ENCODE data around the gene SFMBT2. TPM values are rescaled to one million over a fixed set of nuclear protein-coding genes. Genes with fewer than 3 reads are reported as not detected.

The SFMBT2 gene
- total RNA-seq, 1 experiment from 2014 or later: 1.3 TPM

DNA sequence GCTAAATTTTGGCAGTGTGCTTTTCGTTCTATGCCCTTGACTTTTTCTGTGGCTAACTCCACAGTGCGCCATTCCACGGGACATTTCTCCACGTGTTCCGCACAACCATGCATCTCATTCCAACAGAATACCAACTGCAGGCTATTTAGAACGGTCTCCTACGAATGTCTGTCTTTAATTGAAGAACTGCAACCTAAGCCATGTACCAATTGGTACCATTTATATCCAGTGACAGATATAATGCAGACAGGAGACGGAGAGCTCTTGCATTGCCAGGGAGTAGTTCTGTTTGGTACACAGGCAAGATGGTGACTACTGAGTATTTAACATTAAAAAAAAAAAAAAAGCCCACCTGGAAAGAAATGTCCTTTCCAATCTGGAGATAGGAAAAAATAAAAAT lies 9.1 kb downstream of the SFMBT2 start:
- H3K36me3 ChIP-seq (ENCODE audit: control insufficient read depth, insufficient read depth, low read length): no peaks in the 10 kb centered on the region
- H3K4me1 ChIP-seq (ENCODE audit: control insufficient read depth, insufficient read depth, low read length): no peaks in the 10 kb centered on the region; the same call in 1 of the 2 replicates
- no TSS peak for BruUV-seq (replicated peaks)
- H3K27ac ChIP-seq (ENCODE audit: low read length): no peak overlapping the region
- no peaks in the 10 kb centered on the region for H3K9me3 ChIP-seq (ENCODE audit: control insufficient read depth, insufficient read depth, low read depth, low read length)
- no peak overlapping the region for H3K4me3 ChIP-seq (ENCODE audit: low read depth in 2 of 2, low read length in 2 of 2)
- TF ChIP-seq POLR2AphosphoS5 (IDR thresholded peaks at IDR 0.05; ENCODE audit: low read depth, low read length): no peak
- TF ChIP-seq TCF7L2 (IDR thresholded peaks at IDR 0.05; ENCODE audit: low read depth, low read length): no peak
- TF ChIP-seq, protein P1, sequence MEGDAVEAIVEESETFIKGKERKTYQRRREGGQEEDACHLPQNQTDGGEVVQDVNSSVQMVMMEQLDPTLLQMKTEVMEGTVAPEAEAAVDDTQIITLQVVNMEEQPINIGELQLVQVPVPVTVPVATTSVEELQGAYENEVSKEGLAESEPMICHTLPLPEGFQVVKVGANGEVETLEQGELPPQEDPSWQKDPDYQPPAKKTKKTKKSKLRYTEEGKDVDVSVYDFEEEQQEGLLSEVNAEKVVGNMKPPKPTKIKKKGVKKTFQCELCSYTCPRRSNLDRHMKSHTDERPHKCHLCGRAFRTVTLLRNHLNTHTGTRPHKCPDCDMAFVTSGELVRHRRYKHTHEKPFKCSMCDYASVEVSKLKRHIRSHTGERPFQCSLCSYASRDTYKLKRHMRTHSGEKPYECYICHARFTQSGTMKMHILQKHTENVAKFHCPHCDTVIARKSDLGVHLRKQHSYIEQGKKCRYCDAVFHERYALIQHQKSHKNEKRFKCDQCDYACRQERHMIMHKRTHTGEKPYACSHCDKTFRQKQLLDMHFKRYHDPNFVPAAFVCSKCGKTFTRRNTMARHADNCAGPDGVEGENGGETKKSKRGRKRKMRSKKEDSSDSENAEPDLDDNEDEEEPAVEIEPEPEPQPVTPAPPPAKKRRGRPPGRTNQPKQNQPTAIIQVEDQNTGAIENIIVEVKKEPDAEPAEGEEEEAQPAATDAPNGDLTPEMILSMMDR (IDR thresholded peaks at IDR 0.05): no peak
- TF ChIP-seq REST (IDR thresholded peaks at IDR 0.05; ENCODE audit: insufficient read depth in 1 of 2, low read depth in 2 of 2, low read length in 1 of 2): no peak
- TF ChIP-seq SIN3A (IDR thresholded peaks at IDR 0.05; ENCODE audit: borderline replicate concordance, insufficient read depth, low read depth, low read length): no peak
- DNase-seq (ENCODE audit: low read depth, low spot score): no peak
- ChIA-PET CTCF (no interaction called here), POLR2A (interaction anchor here (0.7 kb wide), 1 partner anchor 18 kb away, joined by 12 read pairs; no protein-coding TSS in a partner anchor)
- in situ Hi-C loops (cut with HindIII; ENCODE audit: low pct_unique_long_range_greater_than_20kb, low sequenced_read_pairs) (no loop called here), intact Hi-C loops (cut with micrococcal nuclease; ENCODE audit: unreplicated experiment) (no loop called here)
- ATAC-seq: no peak
- H3K27me3 ChIP-seq (ENCODE audit: control insufficient read depth, insufficient read depth, low read length): no peaks in the 10 kb centered on the region; the same call in 1 of the 2 replicates

- BruUV-seq (replicated peaks): no TSS peak
- H3K36me3 ChIP-seq (ENCODE audit: control insufficient read depth, insufficient read depth, low read length): no peaks in the 10 kb centered on the region
- no peaks in the 10 kb centered on the region for H3K9me3 ChIP-seq (ENCODE audit: control insufficient read depth, insufficient read depth, low read depth, low read length)
- no peak overlapping the region for H3K27ac ChIP-seq (ENCODE audit: low read length)
- TF ChIP-seq SIN3A (IDR thresholded peaks at IDR 0.05; ENCODE audit: borderline replicate concordance, insufficient read depth, low read depth, low read length) (no peak), REST (IDR thresholded peaks at IDR 0.05; ENCODE audit: insufficient read depth in 1 of 2, low read depth in 2 of 2, low read length in 1 of 2) (no peak)
- TF ChIP-seq, protein P1 (IDR thresholded peaks at IDR 0.05): no peak
- intact Hi-C loops (cut with micrococcal nuclease; ENCODE audit: unreplicated experiment) (no loop called here), in situ Hi-C loops (cut with HindIII; ENCODE audit: low pct_unique_long_range_greater_than_20kb, low sequenced_read_pairs) (no loop called here)
- H3K4me1 ChIP-seq (ENCODE audit: control insufficient read depth, insufficient read depth, low read length): no peaks in the 10 kb centered on the region; the same call in 1 of the 2 replicates
- ATAC-seq: no peak
- no peak for DNase-seq (ENCODE audit: low read depth, low spot score)
- ChIA-PET CTCF (no interaction called here), POLR2A (interaction anchor here (0.7 kb wide), 1 partner anchor 18 kb away, joined by 12 read pairs; no protein-coding TSS in a partner anchor)
- H3K4me3 ChIP-seq (ENCODE audit: low read depth in 2 of 2, low read length in 2 of 2): no peak overlapping the region
- no peaks in the 10 kb centered on the region; the same call in 1 of the 2 replicates for H3K27me3 ChIP-seq (ENCODE audit: control insufficient read depth, insufficient read depth, low read length)
Observed at GRCh38 chr10:7401156-7401555, 9.7 kb downstream of the SFMBT2 start.

Measured in Panc1 (cell line).